Measurements from ENCODE around the gene SMIM5. TPM values are rescaled to one million over a fixed set of nuclear protein-coding genes. Genes with fewer than 3 reads are reported as not detected.

SMIM5 gene
- total RNA-seq, 4 donors from 2014 or later: 7.1 to 11.9 (median 9.5) TPM

DNA sequence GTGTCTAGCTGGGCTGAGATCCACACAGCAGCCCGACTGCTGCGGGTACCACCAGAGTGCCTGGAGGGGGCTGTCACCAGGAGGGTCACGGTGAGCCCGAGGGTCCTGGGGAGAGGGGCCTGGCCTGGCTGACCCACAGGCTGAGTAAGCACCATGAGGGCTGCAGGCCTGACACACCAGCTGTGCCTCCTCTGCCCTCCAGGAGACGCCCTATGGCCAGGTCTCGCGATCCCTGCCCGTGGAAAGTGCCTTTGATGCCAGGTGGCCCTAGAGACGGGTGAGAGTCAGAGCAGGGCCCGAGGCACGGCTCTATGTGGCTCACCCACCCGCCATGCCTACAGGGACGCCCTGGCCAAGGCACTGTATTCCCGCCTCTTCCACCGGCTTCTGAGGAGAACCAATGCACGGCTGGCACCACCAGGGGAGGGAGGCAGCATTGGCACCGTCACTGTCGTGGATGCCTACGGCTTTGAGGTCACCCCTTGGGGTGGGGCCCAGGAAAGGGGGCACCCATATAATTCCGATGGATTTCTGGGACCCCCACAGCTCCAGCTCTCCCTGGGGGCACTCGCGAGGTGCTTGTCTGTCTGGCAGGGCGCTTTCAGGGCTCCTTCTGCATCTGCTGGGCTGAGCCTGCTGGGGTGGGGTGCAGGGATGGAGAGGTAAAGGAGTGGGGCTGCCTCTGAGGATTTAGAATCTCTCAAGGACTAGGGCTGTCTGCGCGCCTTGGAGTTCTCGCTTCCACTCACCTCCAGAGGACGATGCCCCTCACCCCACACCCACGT lies 38.5 kb upstream of the SMIM5 start:
- WGBS, 2 donors: 64 to 69% methylated on average over 23 to 28 of the region's 28 CpGs
- H3K4me3 ChIP-seq (ENCODE audit: low read depth, poor library complexity, severe bottlenecking): no peak overlapping the region
- TF ChIP-seq CTCF (IDR thresholded peaks at IDR 0.05) (no peak), POLR2A (IDR thresholded peaks at IDR 0.05) (no peak)
- no peak for DNase-seq (ENCODE audit: low spot score in 2 of 2)
- intact Hi-C loops (cut with DNase I; ENCODE audit: low total_unique reads): loop anchor here (5.0 kb wide), 1 partner anchor 167 kb away; no protein-coding TSS in a partner anchor

- no peak overlapping the region for H3K4me3 ChIP-seq (ENCODE audit: low read depth, poor library complexity, severe bottlenecking)
- DNase-seq (ENCODE audit: low spot score in 2 of 2): no peak
- WGBS, 2 donors: 81% methylated on average over 11 to 13 of the region's 13 CpGs
- intact Hi-C loops (cut with DNase I; ENCODE audit: low total_unique reads): no loop called here
- no peak for TF ChIP-seq CTCF (IDR thresholded peaks at IDR 0.05)
- no peak for TF ChIP-seq POLR2A (IDR thresholded peaks at IDR 0.05)
These were observed 37.8 kb upstream of the SMIM5 start for GRCh38 chr17:75595284-75595919.

DNA sequence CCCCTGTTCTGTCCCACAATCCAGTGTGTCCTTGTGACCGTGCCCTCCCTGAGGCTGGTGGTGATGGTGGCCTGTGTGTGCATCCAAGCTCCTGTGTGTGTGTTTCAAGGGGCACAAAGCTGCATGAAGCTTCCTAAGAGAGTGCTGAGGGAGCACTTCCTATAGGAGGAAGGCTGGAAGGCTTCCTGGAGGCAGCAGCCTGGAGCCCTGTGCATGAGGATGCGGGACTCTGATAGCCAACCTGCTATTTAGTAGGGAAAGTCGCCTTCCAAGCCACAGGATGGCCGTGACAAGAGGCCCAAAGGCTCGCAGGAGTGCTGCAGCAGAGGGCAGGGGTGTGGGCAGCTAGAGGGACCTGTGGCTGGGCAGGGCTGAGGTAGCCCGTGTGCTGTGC lies 37.3 kb upstream of the SMIM5 start:
- intact Hi-C loops (cut with DNase I; ENCODE audit: low total_unique reads): no loop called here
- no peak for DNase-seq (ENCODE audit: low spot score in 2 of 2)
- H3K4me3 ChIP-seq (ENCODE audit: low read depth, poor library complexity, severe bottlenecking): no peak overlapping the region
- TF ChIP-seq POLR2A (IDR thresholded peaks at IDR 0.05): no peak
- TF ChIP-seq CTCF (IDR thresholded peaks at IDR 0.05): no peak
- 85 to 95% methylated on average over 4 to 5 of the region's 6 CpGs for WGBS, 2 donors

- intact Hi-C loops (cut with DNase I; ENCODE audit: low total_unique reads): no loop called here
- 88 to 91% methylated on average over 12 to 15 of the region's 17 CpGs for WGBS, 2 donors
- TF ChIP-seq POLR2A (IDR thresholded peaks at IDR 0.05) (no peak), CTCF (IDR thresholded peaks at IDR 0.05) (no peak)
- no peak overlapping the region for H3K4me3 ChIP-seq (ENCODE audit: low read depth, poor library complexity, severe bottlenecking)
- DNase-seq (ENCODE audit: low spot score in 2 of 2): no peak
These were observed 36.7 kb upstream of the SMIM5 start for GRCh38 chr17:75596320-75597087.

- intact Hi-C loops (cut with DNase I; ENCODE audit: low total_unique reads): loop anchor here (5.0 kb wide), 1 partner anchor 51 kb away; no protein-coding TSS in a partner anchor
- no peak overlapping the region for H3K4me3 ChIP-seq (ENCODE audit: low read depth, poor library complexity, severe bottlenecking)
- 59 to 68% methylated on average over 25 to 28 of the region's 28 CpGs for WGBS, 2 donors
- peak in 1 of 2 donors; percentile 36 for DNase-seq (ENCODE audit: low spot score in 2 of 2)
- no peak for TF ChIP-seq POLR2A (IDR thresholded peaks at IDR 0.05)
- peak in 1 of 3 donors; percentile 25 for TF ChIP-seq CTCF (IDR thresholded peaks at IDR 0.05)
These were observed 31.9 kb upstream of the SMIM5 start for GRCh38 chr17:75601057-75601987.
